K562 (cell line): ENCODE results near the gene NTM. TPM values are rescaled to one million over a fixed set of nuclear protein-coding genes. Genes with fewer than 3 reads are reported as not detected.

Source experiments
- ATAC-seq: fragments of 200-7000 bp; cut with Tn5 transposase; 3 replicates; pipeline ENCODE4 v1.9.1; 2020; ENCODE audit warnings: moderate library complexity
- BruUV-seq: library from RNA; stranded (reverse); fragments of 400-500 nt; replicated peaks from 2 replicates; lab custom pipeline; 2021; lab: Mats Ljungman, UMichigan
- CTCF ChIA-PET: fragments of 300-600 bp; formaldehyde crosslinking; extraction: SDS; loops from one replicate; lab custom pipeline; 2021; ENCODE audit warnings: low intra/inter-chr PET ratio; lab: Yijun Ruan, JAX
- POLR2A ChIA-PET: fragments of 300-600, 350-650 bp; sonication (Branson Sonifier 250); formaldehyde crosslinking; extraction: SDS; loops from one replicate; lab custom pipeline; 2021; ENCODE audit warnings: antibody characterized with exemption, inconsistent platforms; lab: Yijun Ruan, JAX
- DNase-seq, 4 experiments: peaks; one replicate each; pipeline versions ENCODE4 v3.0.0 to v3.0.0-alpha.2; 2011 to 2018; ENCODE audit warnings: low spot score in 3 of 4, mixed read lengths in 3 of 4; ENCODE audit errors: extremely low read depth in 1 of 4
- FAIRE-seq: peaks from 2 replicates; lab custom pipeline; 2011; peaks lifted over from hg19 to GRCh38; lab: Jason Lieb, UNC
- H2AFZ ChIP-seq: 2 replicates; pipeline ENCODE4 v1.6.0; 2011; ENCODE audit warnings: low read depth, low read length, control low read depth, inconsistent platforms
- H3K27ac ChIP-seq: fragments of 200-600 bp; 3 replicates; pipeline ENCODE4 v1.8.0; 2011; ENCODE audit warnings: low read depth, mild to moderate bottlenecking, control low read depth, inconsistent platforms, low read length, moderate library complexity, mixed read lengths; ENCODE audit errors: extremely low read depth
- H3K27me3 ChIP-seq, 2 experiments: fragments of 300-600 bp in 1 of 2; 2 replicates in 1 of 2; 3 replicates in 1 of 2; pipeline versions ENCODE4 v1.6.0 to v1.8.0; 2011; ENCODE audit warnings: inconsistent platforms in 2 of 2, low read length in 2 of 2, mild to moderate bottlenecking in 1 of 2, mixed read lengths in 1 of 2, moderate library complexity in 1 of 2; ENCODE audit not compliant: control insufficient read depth in 2 of 2, insufficient read depth in 2 of 2
- H3K36me3 ChIP-seq: fragments of 300-600 bp; 3 replicates; pipeline ENCODE4 v1.8.0; 2011; ENCODE audit warnings: mild to moderate bottlenecking, low read length, inconsistent platforms; ENCODE audit not compliant: control insufficient read depth, insufficient read depth
- H3K4me1 ChIP-seq, 2 experiments: fragments of 200-600 bp in 1 of 2; replicated peaks in 1 of 2; 2 replicates in 1 of 2; 3 replicates in 1 of 2; pipeline versions ENCODE4 v1.5.1 to v1.8.0; 2011; ENCODE audit warnings: inconsistent platforms in 2 of 2, low read length in 2 of 2, mild to moderate bottlenecking in 1 of 2, mixed read lengths in 1 of 2, moderate library complexity in 1 of 2; ENCODE audit not compliant: control insufficient read depth in 2 of 2, insufficient read depth in 2 of 2
- H3K4me2 ChIP-seq: 2 replicates; pipeline ENCODE4 v1.6.1; 2011; ENCODE audit warnings: low read length, control low read depth, inconsistent platforms, mixed read lengths; ENCODE audit not compliant: insufficient read depth
- H3K4me3 ChIP-seq: fragments of 200-600 bp; sonication (generic), shearing (Covaris generic); 2 replicates; pipeline ENCODE4 v1.5.1; 2016; ENCODE audit warnings: control low read depth, inconsistent platforms
- H3K79me2 ChIP-seq: fragments of 200-600 bp; 3 replicates; pipeline ENCODE4 v1.8.0; 2011; ENCODE audit warnings: low read length, inconsistent platforms; ENCODE audit not compliant: control insufficient read depth, insufficient read depth
- H3K9ac ChIP-seq, 2 experiments: 2 replicates each; pipeline versions ENCODE4 v1.6.0 to v1.6.1; 2011; ENCODE audit warnings: low read depth in 2 of 2, low read length in 2 of 2, control low read depth in 1 of 2, inconsistent platforms in 1 of 2, mild to moderate bottlenecking in 1 of 2, mixed read lengths in 1 of 2; ENCODE audit not compliant: insufficient read depth in 1 of 2
- H3K9me1 ChIP-seq: one replicate; pipeline ENCODE4 v1.6.0; 2011; ENCODE audit warnings: inconsistent platforms, mild to moderate bottlenecking, low read length, moderate library complexity; ENCODE audit not compliant: control insufficient read depth, insufficient read depth
- H3K9me3 ChIP-seq: replicated peaks from 2 replicates; pipeline ENCODE4 v1.5.1; 2011; ENCODE audit warnings: low read depth, low read length, inconsistent platforms; ENCODE audit not compliant: control insufficient read depth, insufficient read depth
- H4K20me1 ChIP-seq: replicated peaks from 2 replicates; pipeline ENCODE4 v1.6.1; 2011; ENCODE audit warnings: low read length, inconsistent platforms, mixed read lengths; ENCODE audit not compliant: control insufficient read depth, insufficient read depth
- E2F3 ChIP-seq: fragments of 250-450 bp; sonication (Bioruptor Pico); IDR thresholded peaks from 2 replicates; pipeline ENCODE4 v1.4.0; 2020; ENCODE audit warnings: mild to moderate bottlenecking
- ELF4 ChIP-seq: fragments of 450-650 bp; formaldehyde crosslinking; IDR thresholded peaks from 2 replicates; pipeline ENCODE4 v1.4.0; 2022; ENCODE audit warnings: missing genetic modification characterization
- JUND ChIP-seq, 2 experiments: IDR thresholded peaks; 2 replicates in 1 of 2; 3 replicates in 1 of 2; pipeline ENCODE4 v1.6.1; 2011; ENCODE audit warnings: borderline replicate concordance in 2 of 2, low read depth in 2 of 2, low read length in 2 of 2, improper control_type of control experiment in 1 of 2, missing biosample characterization in 1 of 2, missing genetic modification characterization in 1 of 2, missing genetic modification reagents in 1 of 2
- NFATC3 ChIP-seq: fragments of 450-650 bp; IDR thresholded peaks from 2 replicates; pipeline ENCODE4 v1.6.1; 2017; ENCODE audit warnings: mild to moderate bottlenecking
- NONO ChIP-seq, 2 experiments: fragments of 200-400 bp in 1 of 2; fragments of 450-650 bp in 1 of 2; formaldehyde crosslinking in 1 of 2; IDR thresholded peaks; 2 replicates each; pipeline ENCODE4 v1.6.1; 2017; ENCODE audit warnings: low read depth in 2 of 2, mild to moderate bottlenecking in 2 of 2, moderate library complexity in 2 of 2, low read length in 1 of 2
- RFX1 ChIP-seq: fragments of 450-650 bp; IDR thresholded peaks from 2 replicates; pipeline ENCODE4 v1.6.1; 2016; ENCODE audit warnings: mild to moderate bottlenecking, moderate library complexity
- YY1 ChIP-seq, 3 experiments: IDR thresholded peaks; 2 replicates each; pipeline ENCODE4 v1.6.1; 2011; ENCODE audit warnings: low read length in 2 of 3, mild to moderate bottlenecking in 2 of 3, moderate library complexity in 2 of 3, borderline replicate concordance in 1 of 3, control low read depth in 1 of 3, low read depth in 1 of 3; ENCODE audit not compliant: insufficient read depth in 3 of 3, insufficient replicate concordance in 2 of 3, control insufficient read depth in 1 of 3, insufficient read length in 1 of 3; ENCODE audit errors: extremely low read depth in 1 of 3
- ZNF175 ChIP-seq: fragments of 200-800 bp; sonication (Bioruptor generic); IDR thresholded peaks from 2 replicates; pipeline ENCODE4 v1.6.1; 2016; ENCODE audit warnings: low read depth, mild to moderate bottlenecking, missing genetic modification characterization, missing compliant biosample characterization
- ZNF717 ChIP-seq: fragments of 250-450 bp; sonication (Bioruptor Pico); IDR thresholded peaks from 2 replicates; pipeline ENCODE4 v1.5.0; 2021
- WGBS: fragments of 100-300 bp; shearing (Covaris generic); methylation state at CpG from one replicate; pipeline ENCODE4 v1.1.6; 2016; ENCODE audit warnings: low coverage, mixed read lengths; ENCODE audit not compliant: insufficient coverage; ENCODE audit errors: missing lambda C conversion rate; 5-methylcytosine and 5-hydroxymethylcytosine counted together
- in situ Hi-C: fragments of 300-500 bp; cut with MboI; formaldehyde crosslinking; loops from 4 replicates; pipeline ENCODE4 v1.15.0; 2018; ENCODE audit warnings: inconsistent platforms, mixed read lengths
- intact Hi-C: fragments of 100-400 bp; cut with micrococcal nuclease; formaldehyde crosslinking; loops from 2 replicates; pipeline ENCODE4 v1.14.2; 2022
- polyA plus RNA-seq, 8 experiments: library from polyadenylated mRNA; depleted of rRNA in 4 of 8; stranded (reverse) in 5 of 8; unstranded in 3 of 8; fragments of >200 nt; fragmentation: Nextera tagmentation in 2 of 8; fragmentation: Illumina TruSeq in 1 of 8; extraction: Ambion mirVana in 2 of 8; extraction: Trizol in 1 of 8; gene quantifications; 2 replicates each; pipeline versions ENCODE4 v1.2.1 to v1.2.3, GENCODE V29; 2011 to 2014; ENCODE audit warnings: inconsistent platforms in 1 of 8, missing spikeins in 1 of 8
- total RNA-seq, 7 experiments: library from RNA; depleted of rRNA in 6 of 7; stranded (reverse); fragments of >200 nt in 6 of 7; fragmentation: Illumina TruSeq in 2 of 7; extraction: Trizol in 2 of 7; gene quantifications; 2 replicates each; pipeline versions ENCODE4 v1.2.1 to v1.2.3, GENCODE V29; 2011 to 2021; ENCODE audit warnings: low replicate concordance in 1 of 7
- TF ChIP-seq, protein P1 (sequence below): fragments of 450-650 bp; formaldehyde crosslinking; IDR thresholded peaks from 2 replicates; pipeline ENCODE4 v1.4.0; 2020; ENCODE audit warnings: mild to moderate bottlenecking
- TF ChIP-seq, protein P2 (sequence below): fragments of 250-450 bp; sonication (Bioruptor Pico); IDR thresholded peaks from 2 replicates; pipeline ENCODE4 v1.5.0; 2021; ENCODE audit warnings: mild to moderate bottlenecking, moderate library complexity

Gene NTM
- total and polyA plus RNA-seq, 9 of the 15 experiments (the other 6 are each of a cell fraction or from before 2014, with no cell fraction given): not detected

DNA sequence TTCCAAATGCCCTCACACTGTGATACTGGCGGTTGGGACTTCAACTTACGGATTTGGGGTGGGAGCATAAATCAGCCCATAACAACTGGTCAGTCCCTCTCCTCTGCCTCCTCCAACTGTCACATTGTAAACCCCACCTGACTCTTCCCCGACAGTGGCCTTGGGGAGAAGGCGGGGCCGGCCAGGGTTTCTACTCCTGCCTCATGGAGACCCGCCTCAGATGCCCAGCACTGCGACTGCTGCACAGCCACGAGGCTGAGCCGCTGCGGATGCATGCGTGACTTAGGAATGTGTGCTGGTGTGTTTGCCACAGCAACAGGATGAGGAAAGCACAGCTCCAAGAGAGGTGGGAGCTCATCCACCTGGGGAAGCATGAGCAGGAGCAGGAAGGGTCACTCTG, 914.2 kb downstream of the NTM start:
- H3K9ac ChIP-seq: no peak overlapping the region
- WGBS: 0% methylated on average over 8 of the region's 11 CpGs
- H3K9me3 ChIP-seq: no peaks in the 10 kb centered on the region
- no peak overlapping the region for H3K27ac ChIP-seq
- H3K79me2 ChIP-seq: no peaks in the 10 kb centered on the region
- in situ Hi-C loops: no loop called here
- H3K4me3 ChIP-seq: no peak overlapping the region
- H3K9me1 ChIP-seq: no peaks in the 10 kb centered on the region
- intact Hi-C loops: no loop called here
- no peak for TF ChIP-seq NFATC3
- TF ChIP-seq ZNF717 (CRISPR knock-in tag): no peak
- TF ChIP-seq NONO (IDR thresholded peaks at IDR 0.05; ENCODE audit: low read depth in 2 of 2, low read length in 1 of 2): no peak
- TF ChIP-seq, protein P1, sequence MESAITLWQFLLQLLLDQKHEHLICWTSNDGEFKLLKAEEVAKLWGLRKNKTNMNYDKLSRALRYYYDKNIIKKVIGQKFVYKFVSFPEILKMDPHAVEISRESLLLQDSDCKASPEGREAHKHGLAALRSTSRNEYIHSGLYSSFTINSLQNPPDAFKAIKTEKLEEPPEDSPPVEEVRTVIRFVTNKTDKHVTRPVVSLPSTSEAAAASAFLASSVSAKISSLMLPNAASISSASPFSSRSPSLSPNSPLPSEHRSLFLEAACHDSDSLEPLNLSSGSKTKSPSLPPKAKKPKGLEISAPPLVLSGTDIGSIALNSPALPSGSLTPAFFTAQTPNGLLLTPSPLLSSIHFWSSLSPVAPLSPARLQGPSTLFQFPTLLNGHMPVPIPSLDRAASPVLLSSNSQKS (CRISPR knock-in tag): no peak
- no peak for TF ChIP-seq YY1 (IDR thresholded peaks at IDR 0.05; ENCODE audit: borderline replicate concordance in 1 of 3, control insufficient read depth in 1 of 3, extremely low read depth in 1 of 3, insufficient read depth in 3 of 3, insufficient read length in 1 of 3, insufficient replicate concordance in 2 of 3, low read depth in 1 of 3, low read length in 2 of 3)
- TF ChIP-seq JUND (IDR thresholded peaks at IDR 0.05; ENCODE audit: borderline replicate concordance, low read depth, low read length): no peak
- TF ChIP-seq JUND (tag; IDR thresholded peaks at IDR 0.05; ENCODE audit: borderline replicate concordance, low read depth, low read length): no peak
- no peak for TF ChIP-seq ELF4
- TF ChIP-seq RFX1: no peak
- TF ChIP-seq E2F3: no peak
- TF ChIP-seq, protein P2, sequence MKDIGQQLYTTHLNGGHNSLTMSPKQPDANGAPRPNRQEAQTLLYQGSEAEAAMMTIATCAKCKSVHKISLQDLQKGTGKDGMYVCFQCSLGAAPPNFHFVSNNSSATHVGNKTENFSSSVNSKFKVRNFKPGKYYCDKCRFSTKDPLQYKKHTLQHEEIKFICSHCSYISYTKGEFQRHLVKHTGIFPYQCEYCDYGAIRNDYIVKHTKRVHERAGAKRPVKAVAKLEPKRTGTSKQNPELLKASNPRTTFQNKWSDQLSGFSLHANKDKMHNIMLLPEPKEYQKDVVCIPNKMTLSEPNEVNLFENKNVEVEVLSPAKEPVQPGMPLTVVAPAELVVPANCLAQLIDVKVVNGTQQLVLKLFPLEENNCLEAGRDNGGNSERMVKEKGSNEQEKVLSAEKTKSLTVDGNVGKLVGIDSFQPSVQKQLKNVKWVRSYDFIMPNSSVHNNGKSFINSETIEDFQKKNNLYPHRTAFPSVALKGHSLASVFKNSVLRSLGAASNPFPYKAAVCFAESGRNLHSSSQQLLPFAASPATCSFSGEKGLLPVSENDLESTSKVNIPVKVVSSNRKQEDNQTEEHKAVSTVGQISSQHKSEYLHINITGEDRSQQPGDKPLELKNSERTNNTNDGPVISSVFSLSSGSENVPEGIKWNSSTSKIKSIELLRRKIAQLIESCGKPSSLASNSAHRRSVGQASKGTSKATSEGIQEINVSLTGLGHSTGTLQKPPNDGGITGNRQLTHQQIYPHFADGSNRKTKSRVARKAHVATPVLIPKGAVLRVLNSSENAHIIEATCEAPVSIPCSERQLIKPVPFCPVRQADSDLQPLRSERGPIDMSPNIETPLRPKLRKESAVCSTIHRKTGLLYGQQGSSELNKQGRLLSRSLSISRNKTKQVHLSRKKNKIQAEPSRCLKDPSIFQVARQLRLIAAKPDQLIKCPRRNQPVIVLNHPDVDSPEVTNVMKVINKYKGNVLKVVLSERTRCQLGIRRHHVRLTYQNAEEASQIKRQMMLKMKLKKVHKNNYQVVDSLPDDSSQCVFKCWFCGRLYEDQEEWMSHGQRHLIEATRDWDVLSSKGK: no peak
- TF ChIP-seq ZNF175: no peak
- no peaks in the 10 kb centered on the region for H3K27me3 ChIP-seq
- FAIRE-seq: no peak
- H3K36me3 ChIP-seq: no peaks in the 10 kb centered on the region
- H3K4me1 ChIP-seq: no peaks in the 10 kb centered on the region
- POLR2A ChIA-PET: no interaction called here
- no peak overlapping the region for H3K4me2 ChIP-seq
- no peak overlapping the region for H2AFZ ChIP-seq
- ATAC-seq: no peak
- no peaks in the 10 kb centered on the region for H4K20me1 ChIP-seq
- CTCF ChIA-PET: no interaction called here
- no TSS peak for BruUV-seq
- no peak for DNase-seq
